GM23338 (cell line): Measurements from ENCODE around the gene SUPT5H. TPM values are rescaled to one million over a fixed set of nuclear protein-coding genes. Genes with fewer than 3 reads are reported as not detected.

Experiments used
- ATAC-seq: fragments of 200-7000 bp; cut with Tn5 transposase; 3 replicates; pipeline ENCODE4 v1.9.1; 2020
- DNase-seq: peaks from one replicate; pipeline ENCODE4 v3.0.0-alpha.2; 2015; ENCODE audit warnings: low spot score
- H2AFZ ChIP-seq: fragments of 200-600 bp; sonication (generic); 2 replicates; pipeline ENCODE4 v1.8.0; 2016; ENCODE audit warnings: antibody characterized with exemption, mild to moderate bottlenecking, moderate library complexity
- H3F3A ChIP-seq: fragments of 200-600 bp; sonication (generic); replicated peaks from 2 replicates; pipeline ENCODE4 v1.8.0; 2017; ENCODE audit warnings: antibody characterized with exemption, mixed run types, low read depth
- H3K27ac ChIP-seq: fragments of 200-600 bp; sonication (generic); 2 replicates; pipeline ENCODE4 v1.6.1; 2016; ENCODE audit warnings: low read depth
- H3K27me3 ChIP-seq: fragments of 200-600 bp; sonication (generic); 2 replicates; pipeline ENCODE4 v1.8.0; 2016; ENCODE audit warnings: mild to moderate bottlenecking, mixed run types, moderate library complexity; ENCODE audit not compliant: insufficient read depth
- H3K36me3 ChIP-seq: fragments of 200-600 bp; sonication (generic); 2 replicates; pipeline ENCODE4 v1.8.0; 2016; ENCODE audit warnings: mild to moderate bottlenecking; ENCODE audit not compliant: insufficient read depth
- H3K4me1 ChIP-seq: fragments of 200-600 bp; sonication (generic); 2 replicates; pipeline ENCODE4 v1.8.0; 2016; ENCODE audit warnings: mild to moderate bottlenecking, moderate library complexity; ENCODE audit not compliant: insufficient read depth
- H3K4me2 ChIP-seq: fragments of 200-600 bp; sonication (generic); 2 replicates; pipeline ENCODE4 v1.7.1; 2017; ENCODE audit warnings: mixed run types
- H3K4me3 ChIP-seq: fragments of 200-600 bp; sonication (generic); 2 replicates; pipeline ENCODE4 v1.6.1; 2016; ENCODE audit warnings: mixed run types
- H3K79me2 ChIP-seq: fragments of 200-600 bp; sonication (generic); replicated peaks from 2 replicates; pipeline ENCODE4 v1.8.0; 2017; ENCODE audit warnings: mild to moderate bottlenecking; ENCODE audit not compliant: insufficient read depth
- H3K9me2 ChIP-seq: fragments of 200-600 bp; sonication (generic); 2 replicates; pipeline ENCODE4 v1.8.0; 2017; ENCODE audit not compliant: insufficient read depth
- H4K20me1 ChIP-seq: fragments of 200-600 bp; sonication (generic); replicated peaks from 2 replicates; pipeline ENCODE4 v1.8.0; 2017; ENCODE audit warnings: mild to moderate bottlenecking; ENCODE audit not compliant: insufficient read depth
- H3K27ac Mint-ChIP-seq: 2 replicates; pipeline ENCODE4 v1.8.0; 2020; ENCODE audit warnings: inconsistent platforms, mild to moderate bottlenecking, moderate library complexity, mixed read lengths
- H3K27me3 Mint-ChIP-seq: 3 replicates; pipeline ENCODE4 v1.8.0; 2022; ENCODE audit warnings: low read depth, mild to moderate bottlenecking, moderate library complexity, mixed read lengths, inconsistent platforms; ENCODE audit not compliant: insufficient read depth, poor library complexity
- H3K36me3 Mint-ChIP-seq: 3 replicates; pipeline ENCODE4 v1.8.0; 2021; ENCODE audit warnings: low read depth, mild to moderate bottlenecking, inconsistent platforms, moderate library complexity, mixed read lengths
- H3K4me1 Mint-ChIP-seq: 3 replicates; pipeline ENCODE4 v1.8.0; 2020; ENCODE audit warnings: mild to moderate bottlenecking, inconsistent platforms, mixed read lengths
- H3K4me3 Mint-ChIP-seq: 3 replicates; pipeline ENCODE4 v1.8.0; 2021; ENCODE audit warnings: moderate library complexity, mild to moderate bottlenecking, inconsistent platforms, mixed read lengths
- H3K9me3 Mint-ChIP-seq: 3 replicates; pipeline ENCODE4 v1.8.0; 2020; ENCODE audit warnings: moderate library complexity, mild to moderate bottlenecking, inconsistent platforms, mixed read lengths
- CREB1 ChIP-seq: fragments of 250-450 bp; sonication (Bioruptor Pico); IDR thresholded peaks from 2 replicates; pipeline ENCODE4 v1.5.0; 2020; ENCODE audit warnings: low read depth, mild to moderate bottlenecking, moderate library complexity
- CTCF ChIP-seq, 2 experiments: fragments of 200-600 bp in 1 of 2; sonication (generic) in 1 of 2; conservative IDR thresholded peaks; 2 replicates each; pipeline versions ENCODE4 v1.5.1 to v1.6.1; 2016 to 2017; ENCODE audit warnings: antibody characterized with exemption in 2 of 2, low read depth in 2 of 2, mild to moderate bottlenecking in 2 of 2, moderate library complexity in 1 of 2
- JUNB ChIP-seq: IDR thresholded peaks from one replicate; pipeline ENCODE4 v1.6.1; 2016; ENCODE audit warnings: antibody characterized with exemption; ENCODE audit not compliant: unreplicated experiment
- NANOG ChIP-seq: IDR thresholded peaks from 2 replicates; pipeline ENCODE4 v1.6.1; 2016; ENCODE audit warnings: antibody characterized with exemption, borderline replicate concordance
- POLR2AphosphoS5 ChIP-seq: IDR thresholded peaks from 2 replicates; pipeline ENCODE4 v1.6.1; 2016; ENCODE audit warnings: antibody characterized with exemption, low read depth
- STAT1 ChIP-seq: IDR thresholded peaks from one replicate; pipeline ENCODE4 v1.6.1; 2016; ENCODE audit warnings: antibody characterized with exemption; ENCODE audit not compliant: unreplicated experiment
- ZNF114 ChIP-seq: fragments of 250-450 bp; sonication (Bioruptor Pico); IDR thresholded peaks from 2 replicates; pipeline ENCODE4 v1.5.0; 2020; ENCODE audit warnings: mild to moderate bottlenecking, moderate library complexity
- polyA plus RNA-seq: library from polyadenylated mRNA; unstranded; fragments of >200 nt; fragmentation: Nextera tagmentation; extraction: Ambion mirVana; gene quantifications from 2 replicates; pipeline ENCODE4 v1.2.1, GENCODE V29; 2016
- total RNA-seq: library from RNA; depleted of rRNA; stranded (reverse); fragments of >200 nt; shearing (Covaris generic); gene quantifications from 2 replicates; pipeline ENCODE4 v1.2.3, GENCODE V29; 2014
- TF ChIP-seq, protein P1 (sequence below): fragments of 250-450 bp; sonication (Bioruptor Pico); IDR thresholded peaks from 2 replicates; pipeline ENCODE4 v1.5.0; 2020; ENCODE audit warnings: mild to moderate bottlenecking, moderate library complexity

SUPT5H gene
- total and polyA plus RNA-seq, 2 experiments from 2014 or later = 108 to 150 TPM

DNA sequence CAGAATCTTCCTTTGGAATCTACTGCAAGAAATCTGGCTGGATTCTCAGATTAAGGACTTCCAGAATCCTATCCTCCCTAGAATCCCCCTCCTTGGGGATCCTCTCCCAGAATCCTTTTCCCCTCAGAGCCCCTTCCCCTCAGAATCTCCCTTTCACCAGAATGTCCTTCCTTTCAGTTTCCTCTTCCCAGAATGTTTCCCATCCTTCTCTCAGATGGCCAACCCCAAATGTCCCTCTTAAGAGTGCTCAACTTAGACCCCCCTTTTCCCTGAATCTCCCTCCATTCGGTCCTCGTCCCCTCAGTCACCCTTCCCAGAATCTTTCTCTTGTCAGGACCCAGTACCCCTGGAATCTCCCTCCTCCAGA is 9.0 kb upstream of the SUPT5H start (continued):
- TF ChIP-seq, protein P1, sequence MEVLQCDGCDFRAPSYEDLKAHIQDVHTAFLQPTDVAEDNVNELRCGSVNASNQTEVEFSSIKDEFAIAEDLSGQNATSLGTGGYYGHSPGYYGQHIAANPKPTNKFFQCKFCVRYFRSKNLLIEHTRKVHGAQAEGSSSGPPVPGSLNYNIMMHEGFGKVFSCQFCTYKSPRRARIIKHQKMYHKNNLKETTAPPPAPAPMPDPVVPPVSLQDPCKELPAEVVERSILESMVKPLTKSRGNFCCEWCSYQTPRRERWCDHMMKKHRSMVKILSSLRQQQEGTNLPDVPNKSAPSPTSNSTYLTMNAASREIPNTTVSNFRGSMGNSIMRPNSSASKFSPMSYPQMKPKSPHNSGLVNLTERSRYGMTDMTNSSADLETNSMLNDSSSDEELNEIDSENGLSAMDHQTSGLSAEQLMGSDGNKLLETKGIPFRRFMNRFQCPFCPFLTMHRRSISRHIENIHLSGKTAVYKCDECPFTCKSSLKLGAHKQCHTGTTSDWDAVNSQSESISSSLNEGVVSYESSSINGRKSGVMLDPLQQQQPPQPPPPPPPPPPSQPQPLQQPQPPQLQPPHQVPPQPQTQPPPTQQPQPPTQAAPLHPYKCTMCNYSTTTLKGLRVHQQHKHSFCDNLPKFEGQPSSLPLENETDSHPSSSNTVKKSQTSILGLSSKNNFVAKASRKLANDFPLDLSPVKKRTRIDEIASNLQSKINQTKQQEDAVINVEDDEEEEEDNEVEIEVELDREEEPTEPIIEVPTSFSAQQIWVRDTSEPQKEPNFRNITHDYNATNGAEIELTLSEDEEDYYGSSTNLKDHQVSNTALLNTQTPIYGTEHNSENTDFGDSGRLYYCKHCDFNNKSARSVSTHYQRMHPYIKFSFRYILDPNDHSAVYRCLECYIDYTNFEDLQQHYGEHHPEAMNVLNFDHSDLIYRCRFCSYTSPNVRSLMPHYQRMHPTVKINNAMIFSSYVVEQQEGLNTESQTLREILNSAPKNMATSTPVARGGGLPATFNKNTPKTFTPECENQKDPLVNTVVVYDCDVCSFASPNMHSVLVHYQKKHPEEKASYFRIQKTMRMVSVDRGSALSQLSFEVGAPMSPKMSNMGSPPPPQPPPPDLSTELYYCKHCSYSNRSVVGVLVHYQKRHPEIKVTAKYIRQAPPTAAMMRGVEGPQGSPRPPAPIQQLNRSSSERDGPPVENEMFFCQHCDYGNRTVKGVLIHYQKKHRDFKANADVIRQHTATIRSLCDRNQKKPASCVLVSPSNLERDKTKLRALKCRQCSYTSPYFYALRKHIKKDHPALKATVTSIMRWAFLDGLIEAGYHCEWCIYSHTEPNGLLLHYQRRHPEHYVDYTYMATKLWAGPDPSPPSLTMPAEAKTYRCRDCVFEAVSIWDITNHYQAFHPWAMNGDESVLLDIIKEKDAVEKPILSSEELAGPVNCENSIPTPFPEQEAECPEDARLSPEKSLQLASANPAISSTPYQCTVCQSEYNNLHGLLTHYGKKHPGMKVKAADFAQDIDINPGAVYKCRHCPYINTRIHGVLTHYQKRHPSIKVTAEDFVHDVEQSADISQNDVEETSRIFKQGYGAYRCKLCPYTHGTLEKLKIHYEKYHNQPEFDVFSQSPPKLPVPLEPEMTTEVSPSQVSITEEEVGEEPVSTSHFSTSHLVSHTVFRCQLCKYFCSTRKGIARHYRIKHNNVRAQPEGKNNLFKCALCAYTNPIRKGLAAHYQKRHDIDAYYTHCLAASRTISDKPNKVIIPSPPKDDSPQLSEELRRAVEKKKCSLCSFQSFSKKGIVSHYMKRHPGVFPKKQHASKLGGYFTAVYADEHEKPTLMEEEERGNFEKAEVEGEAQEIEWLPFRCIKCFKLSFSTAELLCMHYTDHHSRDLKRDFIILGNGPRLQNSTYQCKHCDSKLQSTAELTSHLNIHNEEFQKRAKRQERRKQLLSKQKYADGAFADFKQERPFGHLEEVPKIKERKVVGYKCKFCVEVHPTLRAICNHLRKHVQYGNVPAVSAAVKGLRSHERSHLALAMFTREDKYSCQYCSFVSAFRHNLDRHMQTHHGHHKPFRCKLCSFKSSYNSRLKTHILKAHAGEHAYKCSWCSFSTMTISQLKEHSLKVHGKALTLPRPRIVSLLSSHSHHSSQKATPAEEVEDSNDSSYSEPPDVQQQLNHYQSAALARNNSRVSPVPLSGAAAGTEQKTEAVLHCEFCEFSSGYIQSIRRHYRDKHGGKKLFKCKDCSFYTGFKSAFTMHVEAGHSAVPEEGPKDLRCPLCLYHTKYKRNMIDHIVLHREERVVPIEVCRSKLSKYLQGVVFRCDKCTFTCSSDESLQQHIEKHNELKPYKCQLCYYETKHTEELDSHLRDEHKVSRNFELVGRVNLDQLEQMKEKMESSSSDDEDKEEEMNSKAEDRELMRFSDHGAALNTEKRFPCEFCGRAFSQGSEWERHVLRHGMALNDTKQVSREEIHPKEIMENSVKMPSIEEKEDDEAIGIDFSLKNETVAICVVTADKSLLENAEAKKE (CRISPR knock-in tag) = no peak
- no peak for TF ChIP-seq JUNB
- no peak for TF ChIP-seq POLR2AphosphoS5
- no peak for TF ChIP-seq STAT1
- no peak for TF ChIP-seq CREB1 (CRISPR knock-in tag)
- no peak for TF ChIP-seq NANOG
- TF ChIP-seq ZNF114 (CRISPR knock-in tag) = no peak
- no peak for TF ChIP-seq CTCF (conservative IDR thresholded peaks at IDR 0.05; ENCODE audit: low read depth in 2 of 2)

DNA sequence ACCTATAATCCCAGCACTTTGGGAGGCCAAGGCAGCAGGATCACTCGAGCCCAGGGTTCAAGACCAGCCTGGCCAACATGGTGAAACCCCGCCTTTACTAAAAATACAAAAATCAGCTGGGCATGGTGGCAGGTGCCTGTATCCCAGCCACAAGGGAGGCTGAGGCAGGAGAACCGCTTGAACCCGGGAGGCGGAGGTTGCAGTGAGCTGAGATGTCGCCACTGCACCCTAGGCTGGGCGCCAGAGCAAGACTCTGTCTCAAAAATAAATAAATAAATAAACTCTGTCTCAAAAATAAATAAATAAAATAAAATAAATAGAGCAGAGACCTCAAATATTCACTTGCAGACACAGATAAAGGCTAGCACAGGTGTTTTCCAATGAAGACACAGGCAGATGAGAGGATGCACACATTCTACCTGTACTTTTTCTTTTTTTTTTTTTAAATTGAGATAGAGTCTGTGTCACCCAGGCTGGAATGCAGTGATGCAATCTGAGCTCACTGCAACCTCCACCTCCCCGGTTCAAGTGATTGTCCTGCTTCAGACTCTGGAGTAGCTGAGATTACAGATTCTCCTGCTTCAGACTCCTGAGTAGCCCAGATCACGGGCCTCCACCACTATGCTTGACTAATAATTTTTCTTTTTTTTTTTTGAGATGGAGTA is 7.0 kb upstream of the SUPT5H start:
- Mint-ChIP-seq H3K27me3 (peaks cover 42% of the 10 kb centered on the region), H3K27ac (no peak overlapping the region), H3K36me3 (peaks cover 24% of the 10 kb centered on the region), H3K4me1 (peaks cover 37% of the 10 kb centered on the region), H3K4me3 (no peak overlapping the region; the same call in 2 of the 3 replicates), H3K9me3 (peaks cover 6% of the 10 kb centered on the region)
- no peak overlapping the region for H2AFZ ChIP-seq
- DNase-seq = no peak
- H3K4me3 ChIP-seq = no peak overlapping the region
- peaks cover 11% of the 10 kb centered on the region for H4K20me1 ChIP-seq
- peaks cover 24% of the 10 kb centered on the region for H3K79me2 ChIP-seq
- H3K36me3 ChIP-seq = peaks cover 20% of the 10 kb centered on the region
- no peaks in the 10 kb centered on the region for H3K27me3 ChIP-seq
- H3F3A ChIP-seq = peaks cover 26% of the 10 kb centered on the region
- H3K4me2 ChIP-seq = no peak overlapping the region
- H3K9me2 ChIP-seq = no peaks in the 10 kb centered on the region
- H3K4me1 ChIP-seq = peaks cover 18% of the 10 kb centered on the region
- ATAC-seq = no peak
- H3K27ac ChIP-seq = no peak overlapping the region
- TF ChIP-seq CREB1 (CRISPR knock-in tag) (no peak), NANOG (no peak)
